ENCODE data around the gene PPM1N.

Gene PPM1N

DNA sequence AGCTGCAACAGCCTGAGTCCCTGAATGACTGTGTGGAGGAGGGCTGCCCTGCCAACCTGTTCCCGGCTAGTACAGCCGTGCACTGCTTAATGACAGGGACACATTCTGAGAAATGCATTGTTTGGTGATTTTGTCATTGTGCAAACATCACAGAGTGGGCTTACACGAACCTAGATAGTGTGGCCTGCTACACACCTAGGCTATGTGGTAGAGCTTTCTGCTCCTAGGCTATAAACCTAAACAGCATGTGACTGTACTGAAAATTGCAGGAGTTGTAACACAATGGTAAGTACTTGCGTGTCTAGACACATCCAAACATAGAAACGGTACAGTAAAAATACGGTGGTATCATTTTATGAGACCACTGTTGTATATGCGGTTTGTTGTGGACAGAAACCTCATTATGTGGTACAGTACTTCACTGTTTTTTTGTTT, 44.0 kb downstream of the PPM1N start:
- DNase-seq: no peak

DNA sequence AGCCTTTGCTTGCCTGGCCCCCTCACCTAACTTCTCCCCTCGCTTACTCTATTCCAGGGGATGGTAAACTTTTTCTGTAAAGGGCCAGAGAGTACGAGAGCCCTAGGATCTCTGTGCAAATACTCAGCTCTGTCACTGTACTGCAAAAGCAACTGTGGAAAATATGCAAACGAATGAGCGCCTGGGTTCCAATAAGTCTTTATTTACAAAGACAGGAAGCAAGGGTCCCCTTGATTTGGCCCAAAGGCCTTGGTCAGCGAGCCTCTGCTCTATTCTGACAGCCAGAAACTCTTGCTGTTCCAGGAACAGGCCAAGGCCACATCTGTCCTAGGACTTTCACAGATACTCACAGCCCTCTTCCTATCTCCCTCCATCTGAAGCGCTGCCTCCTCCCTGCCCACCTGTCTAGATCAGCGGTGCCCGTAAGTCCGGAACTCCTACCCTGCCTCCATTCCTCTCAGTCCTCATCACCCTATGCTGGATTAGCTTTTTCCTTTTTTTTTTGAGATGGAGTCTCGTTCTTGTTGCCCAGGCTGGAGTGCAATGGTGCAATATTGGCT, 49.0 kb downstream of the PPM1N start:
- no peak for DNase-seq

GRCh38 chr19:45547965-45548609, 49.8 kb downstream of the PPM1N start:
- no peak for DNase-seq
